ENCODE results near the gene CLDN6.

- TF ChIP-seq CTCF (IDR thresholded peaks at IDR 0.05) = no peak
- TF ChIP-seq POLR2A (IDR thresholded peaks at IDR 0.05) = no peak
Observed at GRCh38 chr16:3049921-3050481, 32.0 kb upstream of the CLDN6 start.

All from adrenal gland (tissue), 5 donors.